ENCODE results near the gene COL10A1. TPM values are rescaled to one million over a fixed set of nuclear protein-coding genes. Genes with fewer than 3 reads are reported as not detected.

The COL10A1 gene
- total RNA-seq, 1 donor from 2014 or later, result 0.10 TPM

GRCh38 chr6:116127771-116128493 lies 2.0 kb upstream of the COL10A1 start:
- Mint-ChIP-seq H3K4me1 (ENCODE audit: low read depth) (peaks cover 6% of the 10 kb centered on the region), H3K27me3 (ENCODE audit: low read depth) (no peaks in the 10 kb centered on the region), H3K27ac (ENCODE audit: unreplicated experiment) (no peak overlapping the region), H3K4me3 (ENCODE audit: unreplicated experiment) (no peak overlapping the region), H3K9me3 (ENCODE audit: low read depth) (peaks cover 2% of the 10 kb centered on the region), H3K36me3 (ENCODE audit: low read depth) (peaks cover 2% of the 10 kb centered on the region)
- TF ChIP-seq, protein P1, sequence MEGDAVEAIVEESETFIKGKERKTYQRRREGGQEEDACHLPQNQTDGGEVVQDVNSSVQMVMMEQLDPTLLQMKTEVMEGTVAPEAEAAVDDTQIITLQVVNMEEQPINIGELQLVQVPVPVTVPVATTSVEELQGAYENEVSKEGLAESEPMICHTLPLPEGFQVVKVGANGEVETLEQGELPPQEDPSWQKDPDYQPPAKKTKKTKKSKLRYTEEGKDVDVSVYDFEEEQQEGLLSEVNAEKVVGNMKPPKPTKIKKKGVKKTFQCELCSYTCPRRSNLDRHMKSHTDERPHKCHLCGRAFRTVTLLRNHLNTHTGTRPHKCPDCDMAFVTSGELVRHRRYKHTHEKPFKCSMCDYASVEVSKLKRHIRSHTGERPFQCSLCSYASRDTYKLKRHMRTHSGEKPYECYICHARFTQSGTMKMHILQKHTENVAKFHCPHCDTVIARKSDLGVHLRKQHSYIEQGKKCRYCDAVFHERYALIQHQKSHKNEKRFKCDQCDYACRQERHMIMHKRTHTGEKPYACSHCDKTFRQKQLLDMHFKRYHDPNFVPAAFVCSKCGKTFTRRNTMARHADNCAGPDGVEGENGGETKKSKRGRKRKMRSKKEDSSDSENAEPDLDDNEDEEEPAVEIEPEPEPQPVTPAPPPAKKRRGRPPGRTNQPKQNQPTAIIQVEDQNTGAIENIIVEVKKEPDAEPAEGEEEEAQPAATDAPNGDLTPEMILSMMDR (IDR thresholded peaks at IDR 0.05), result no peak
- DNase-seq (ENCODE audit: low spot score), result no peak

GRCh38 chr6:116120430-116120829 lies 5.5 kb downstream of the COL10A1 start:
- H3K27me3 Mint-ChIP-seq (ENCODE audit: low read depth), result no peaks in the 10 kb centered on the region
- TF ChIP-seq, protein P1 (IDR thresholded peaks at IDR 0.05), result no peak
- H3K4me3 Mint-ChIP-seq (ENCODE audit: unreplicated experiment), result no peak overlapping the region
- H3K4me1 Mint-ChIP-seq (ENCODE audit: low read depth), result peaks cover 7% of the 10 kb centered on the region
- no peaks in the 10 kb centered on the region for H3K9me3 Mint-ChIP-seq (ENCODE audit: low read depth)
- no peak for DNase-seq (ENCODE audit: low spot score)
- peaks cover 2% of the 10 kb centered on the region for H3K36me3 Mint-ChIP-seq (ENCODE audit: low read depth)
- H3K27ac Mint-ChIP-seq (ENCODE audit: unreplicated experiment), result no peak overlapping the region

GRCh38 chr6:116118608-116119007 lies 7.3 kb downstream of the COL10A1 start:
- no peak for DNase-seq (ENCODE audit: low spot score)
- Mint-ChIP-seq H3K4me1 (ENCODE audit: low read depth) (peaks cover 8% of the 10 kb centered on the region), H3K27ac (ENCODE audit: unreplicated experiment) (no peak overlapping the region), H3K4me3 (ENCODE audit: unreplicated experiment) (no peak overlapping the region), H3K27me3 (ENCODE audit: low read depth) (no peaks in the 10 kb centered on the region), H3K9me3 (ENCODE audit: low read depth) (no peaks in the 10 kb centered on the region), H3K36me3 (ENCODE audit: low read depth) (peaks cover 2% of the 10 kb centered on the region)
- TF ChIP-seq, protein P1 (IDR thresholded peaks at IDR 0.05), result no peak

GRCh38 chr6:116115781-116116180 lies 10.2 kb downstream of the COL10A1 start:
- Mint-ChIP-seq H3K9me3 (ENCODE audit: low read depth) (no peaks in the 10 kb centered on the region), H3K27ac (ENCODE audit: unreplicated experiment) (peak overlapping the region; percentile 22), H3K36me3 (ENCODE audit: low read depth) (peaks cover 7% of the 10 kb centered on the region), H3K4me1 (ENCODE audit: low read depth) (peaks cover 6% of the 10 kb centered on the region), H3K4me3 (ENCODE audit: unreplicated experiment) (no peak overlapping the region), H3K27me3 (ENCODE audit: low read depth) (no peaks in the 10 kb centered on the region)
- no peak for DNase-seq (ENCODE audit: low spot score)
- TF ChIP-seq, protein P1 (IDR thresholded peaks at IDR 0.05), result peak; percentile 84

- H3K4me1 Mint-ChIP-seq (ENCODE audit: low read depth), result peaks cover 6% of the 10 kb centered on the region
- H3K27ac Mint-ChIP-seq (ENCODE audit: unreplicated experiment), result no peak overlapping the region
Observed at GRCh38 chr6:116113386-116113785, 12.5 kb downstream of the COL10A1 start.

More at GRCh38 chr6:116113386-116113785, 12.5 kb downstream of the COL10A1 start:
- no peaks in the 10 kb centered on the region for H3K9me3 Mint-ChIP-seq (ENCODE audit: low read depth)
- no peaks in the 10 kb centered on the region for H3K27me3 Mint-ChIP-seq (ENCODE audit: low read depth)
- TF ChIP-seq, protein P1 (IDR thresholded peaks at IDR 0.05), result no peak
- no peak overlapping the region for H3K4me3 Mint-ChIP-seq (ENCODE audit: unreplicated experiment)
- H3K36me3 Mint-ChIP-seq (ENCODE audit: low read depth), result peaks cover 19% of the 10 kb centered on the region
- no peak for DNase-seq (ENCODE audit: low spot score)
